ENCODE results near the gene PRPF18.

The PRPF18 gene

GRCh38 chr10:13621931-13622330 is 35.2 kb downstream of the PRPF18 start:
- no peak overlapping the region for H3K4me3 Mint-ChIP-seq
- peaks cover 29% of the 10 kb centered on the region for H3K36me3 Mint-ChIP-seq (ENCODE audit: low read depth)
- H3K4me1 Mint-ChIP-seq, result no peaks in the 10 kb centered on the region
- no peak for TF ChIP-seq CTCF (IDR thresholded peaks at IDR 0.05; ENCODE audit: unreplicated experiment in 3 of 3)
- no peak overlapping the region for H3K27ac Mint-ChIP-seq
- H3K9me3 Mint-ChIP-seq, result no peaks in the 10 kb centered on the region
- no peaks in the 10 kb centered on the region for H3K27me3 Mint-ChIP-seq (ENCODE audit: low read depth)

- Mint-ChIP-seq H3K4me3 (no peak overlapping the region), H3K36me3 (ENCODE audit: low read depth) (peaks cover 12% of the 10 kb centered on the region), H3K27me3 (ENCODE audit: low read depth) (no peaks in the 10 kb centered on the region), H3K27ac (no peak overlapping the region), H3K4me1 (peaks cover 5% of the 10 kb centered on the region), H3K9me3 (no peaks in the 10 kb centered on the region)
- TF ChIP-seq CTCF (IDR thresholded peaks at IDR 0.05; ENCODE audit: unreplicated experiment in 3 of 3), result no peak
These were observed 37.9 kb downstream of the PRPF18 start for GRCh38 chr10:13624630-13625029.

GRCh38 chr10:13627459-13628310 is 40.9 kb downstream of the PRPF18 start:
- peaks cover 16% of the 10 kb centered on the region for H3K4me1 Mint-ChIP-seq
- no peaks in the 10 kb centered on the region for H3K9me3 Mint-ChIP-seq
- H3K27me3 Mint-ChIP-seq (ENCODE audit: low read depth), result no peaks in the 10 kb centered on the region
- no peak for TF ChIP-seq CTCF (IDR thresholded peaks at IDR 0.05; ENCODE audit: unreplicated experiment in 3 of 3)
- H3K36me3 Mint-ChIP-seq (ENCODE audit: low read depth), result peaks cover 14% of the 10 kb centered on the region
- no peak overlapping the region for H3K27ac Mint-ChIP-seq
- no peak overlapping the region for H3K4me3 Mint-ChIP-seq

- peaks cover 26% of the 10 kb centered on the region for H3K4me1 Mint-ChIP-seq
- TF ChIP-seq CTCF (IDR thresholded peaks at IDR 0.05; ENCODE audit: unreplicated experiment in 3 of 3), result no peak
- H3K27ac Mint-ChIP-seq, result peak overlapping the region; percentile 7 to 27 (median 21)
- no peaks in the 10 kb centered on the region for H3K9me3 Mint-ChIP-seq
- H3K36me3 Mint-ChIP-seq (ENCODE audit: low read depth), result peaks cover 14% of the 10 kb centered on the region
- H3K27me3 Mint-ChIP-seq (ENCODE audit: low read depth), result no peaks in the 10 kb centered on the region
- no peak overlapping the region for H3K4me3 Mint-ChIP-seq
These were observed 41.9 kb downstream of the PRPF18 start for GRCh38 chr10:13628661-13629060.

GRCh38 chr10:13629116-13629515 is 42.4 kb downstream of the PRPF18 start:
- H3K27ac Mint-ChIP-seq, result peak overlapping the region; percentile 7 to 27 (median 21)
- H3K27me3 Mint-ChIP-seq (ENCODE audit: low read depth), result no peaks in the 10 kb centered on the region
- no peak for TF ChIP-seq CTCF (IDR thresholded peaks at IDR 0.05; ENCODE audit: unreplicated experiment in 3 of 3)
- H3K4me1 Mint-ChIP-seq, result peaks cover 31% of the 10 kb centered on the region
- no peaks in the 10 kb centered on the region for H3K9me3 Mint-ChIP-seq
- H3K4me3 Mint-ChIP-seq, result no peak overlapping the region
- H3K36me3 Mint-ChIP-seq (ENCODE audit: low read depth), result peaks cover 14% of the 10 kb centered on the region

- peaks cover 18% of the 10 kb centered on the region for H3K36me3 Mint-ChIP-seq (ENCODE audit: low read depth)
- H3K27ac Mint-ChIP-seq, result peak overlapping the region in 2 of 3 experiments; percentile 27 to 47
- H3K27me3 Mint-ChIP-seq (ENCODE audit: low read depth), result no peaks in the 10 kb centered on the region
- H3K9me3 Mint-ChIP-seq, result no peaks in the 10 kb centered on the region
- TF ChIP-seq CTCF (IDR thresholded peaks at IDR 0.05; ENCODE audit: unreplicated experiment in 3 of 3), result no peak
- H3K4me3 Mint-ChIP-seq, result no peak overlapping the region
- H3K4me1 Mint-ChIP-seq, result peaks cover 34% of the 10 kb centered on the region
These were observed 43.5 kb downstream of the PRPF18 start for GRCh38 chr10:13630231-13630630.
